Endothelial cell of hepatic sinusoid (primary cell): Measurements from ENCODE around the gene RRAS2.
"Not testable (repeated sequence)": the region's sequence is repeated elsewhere in the genome, so short reads cannot be mapped to it uniquely, and the experiment has no call there.

ENCODE experiments used
- in situ Hi-C: cut with HindIII; loops from 2 replicates; pipeline ENCODE4 v1.10.0; 2017; ENCODE audit warnings: low sequenced_read_pairs

The RRAS2 gene

DNA sequence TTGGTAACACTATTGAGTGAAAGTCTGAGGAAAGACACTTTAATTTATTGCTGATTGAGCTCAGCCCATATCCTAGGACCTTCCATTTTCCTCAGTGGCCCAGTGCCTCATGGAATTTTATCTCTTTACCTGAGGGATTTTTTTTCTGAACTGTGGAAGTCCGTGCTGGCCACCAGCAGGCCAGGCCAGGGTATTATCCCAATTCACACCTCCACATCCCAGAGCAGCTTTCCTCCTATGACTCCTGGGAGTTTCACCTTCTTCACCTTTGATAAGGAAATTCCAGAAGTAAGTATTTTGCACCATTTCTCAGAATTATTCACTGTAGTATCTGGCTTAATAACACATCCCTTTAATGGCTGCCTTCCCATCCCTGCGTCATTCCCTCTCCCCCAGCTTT, 13.0 kb upstream of the RRAS2 start:
- in situ Hi-C loops = no loop called here

GRCh38 chr11:14371249-14371648, 12.3 kb upstream of the RRAS2 start:
- in situ Hi-C loops = no loop called here

DNA sequence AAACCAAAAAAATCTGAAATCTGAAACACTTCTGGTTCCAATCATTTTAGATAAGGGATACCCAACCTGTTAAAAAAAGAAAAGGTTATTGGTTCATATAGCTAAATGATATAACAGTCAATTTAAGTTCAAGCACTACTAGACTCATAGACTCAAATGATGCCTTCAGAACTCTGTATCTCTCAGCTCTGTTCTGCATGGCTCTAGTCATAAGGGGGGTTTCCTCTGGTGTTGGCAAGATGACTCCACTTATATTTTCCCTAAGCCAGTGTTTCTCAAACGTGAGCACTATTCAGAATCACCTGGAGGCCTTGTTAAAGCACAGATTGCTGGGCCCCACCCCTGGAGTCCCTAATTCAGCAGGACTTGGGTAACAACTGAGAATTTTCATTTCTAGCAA, 11.5 kb upstream of the RRAS2 start:
- in situ Hi-C loops = no loop called here

DNA sequence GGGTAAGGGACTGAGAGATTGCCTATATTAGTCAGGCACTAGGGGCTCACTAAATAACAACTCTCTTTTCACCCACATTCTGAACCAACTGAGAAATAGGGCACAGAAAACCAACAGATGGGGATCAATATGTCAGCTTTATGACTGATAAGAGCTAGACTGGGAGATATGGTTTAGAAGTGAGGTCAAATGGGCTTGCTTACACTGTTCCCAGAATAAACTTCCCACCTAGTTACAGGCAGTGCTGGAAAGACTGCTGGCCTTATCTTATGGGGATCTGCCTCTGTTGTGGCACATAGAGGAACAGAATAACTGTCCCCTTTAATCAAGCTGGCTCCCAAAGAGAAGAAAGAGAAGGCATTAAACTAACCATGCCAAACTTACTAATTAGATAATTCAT, 10.6 kb upstream of the RRAS2 start:
- in situ Hi-C loops = loop anchor here (5.0 kb wide), 2 partner anchors 67 to 88 kb away; no protein-coding TSS in a partner anchor

GRCh38 chr11:14366936-14367335, 8.0 kb upstream of the RRAS2 start:
- in situ Hi-C loops = loop anchor here (5.0 kb wide), 2 partner anchors 65 to 90 kb away; no protein-coding TSS in a partner anchor

DNA sequence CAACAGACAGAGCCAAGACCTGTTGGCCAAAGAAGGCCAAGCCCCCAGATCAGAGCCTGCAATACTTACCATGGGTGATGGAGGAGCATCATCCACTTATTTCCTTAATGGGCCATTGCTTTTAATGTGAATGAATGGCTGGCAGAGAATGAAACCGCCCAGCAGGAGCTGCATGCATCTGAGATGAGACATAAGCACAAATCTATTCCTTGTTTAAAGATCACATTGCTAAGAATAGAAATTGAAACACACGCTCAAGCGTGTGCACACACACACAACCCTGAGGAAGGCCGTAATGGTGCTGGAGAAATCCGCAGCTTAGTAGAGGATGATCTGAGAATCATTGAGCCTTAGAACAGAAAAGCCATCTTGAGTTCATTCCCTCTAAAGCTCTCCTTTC, 5.3 kb upstream of the RRAS2 start:
- in situ Hi-C loops = no loop called here

- in situ Hi-C loops = no loop called here
Measured at GRCh38 chr11:14362611-14363010, 3.6 kb upstream of the RRAS2 start.

- in situ Hi-C loops = no loop called here
Measured at GRCh38 chr11:14361951-14362350, 3.0 kb upstream of the RRAS2 start.

- in situ Hi-C loops = no loop called here
Measured at GRCh38 chr11:14360976-14361375, 2.0 kb upstream of the RRAS2 start.

DNA sequence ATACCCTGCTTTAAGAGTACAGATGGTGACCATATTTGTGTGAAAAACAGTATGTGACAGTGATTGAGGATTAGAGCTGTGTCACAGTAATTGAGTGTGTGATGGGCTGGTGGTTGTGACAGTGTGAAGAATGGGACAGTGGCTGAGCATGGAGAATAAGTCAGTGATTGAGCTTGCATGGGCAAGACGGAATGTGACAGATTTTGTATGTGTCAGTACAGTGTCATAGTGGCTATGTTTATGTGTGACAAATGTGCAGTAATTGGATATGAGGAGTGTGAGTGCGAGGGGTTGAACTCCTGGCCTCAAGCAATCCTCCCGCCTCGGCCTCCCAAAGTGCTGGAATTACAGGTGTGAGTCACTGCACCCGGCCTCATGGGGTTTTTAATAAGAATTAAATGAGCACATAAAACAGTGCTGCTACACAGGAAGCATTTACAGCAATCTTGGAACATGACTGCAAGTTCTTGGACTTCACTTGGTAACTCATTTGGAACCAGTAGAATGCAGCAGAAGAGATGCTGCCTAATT, 583 bp upstream of the RRAS2 start:
- in situ Hi-C loops = no loop called here

DNA sequence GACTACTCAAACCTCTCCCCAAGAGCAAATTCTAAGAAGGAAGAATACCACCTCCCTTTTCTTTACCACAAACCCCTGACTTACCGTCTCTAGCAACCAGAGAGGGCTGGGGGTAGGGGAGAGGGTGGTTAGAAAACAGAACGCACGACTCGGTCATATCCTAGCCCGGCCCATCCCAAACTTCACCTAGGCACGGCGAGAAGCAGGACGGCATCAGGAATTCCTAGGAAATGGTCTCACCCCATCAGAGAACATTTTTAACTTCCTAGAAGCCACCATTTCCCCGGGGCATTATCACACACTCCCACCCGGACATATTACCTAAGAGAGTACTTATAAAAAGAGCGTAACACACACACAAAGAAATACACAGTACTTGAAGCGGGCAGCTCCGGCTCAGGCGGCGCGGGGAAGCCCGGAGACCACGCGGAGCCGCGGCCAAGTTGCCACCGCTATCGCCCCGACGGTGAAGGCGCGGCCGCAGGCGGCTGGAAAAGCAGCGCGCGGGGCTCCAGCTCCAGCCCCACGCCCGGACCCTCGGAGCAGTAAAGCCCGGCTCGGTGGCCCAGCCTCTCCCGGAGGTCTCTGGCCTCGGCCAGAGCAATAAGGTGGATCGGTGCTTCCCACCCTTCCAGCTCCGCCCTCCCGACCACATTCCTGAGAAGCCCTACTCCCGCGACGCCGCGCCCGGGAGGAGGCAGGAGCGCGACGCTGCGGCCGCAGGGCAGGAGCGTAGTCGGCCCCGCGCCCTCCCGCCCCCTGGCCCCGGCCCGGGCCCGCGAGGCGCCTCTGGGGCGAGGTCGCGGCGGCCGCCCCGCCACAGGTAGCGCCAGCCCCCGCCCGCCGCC, 878 bp downstream of the RRAS2 start:
- in situ Hi-C loops = no loop called here

GRCh38 chr11:14356342-14356741, 2.6 kb downstream of the RRAS2 start:
- in situ Hi-C loops = no loop called here

DNA sequence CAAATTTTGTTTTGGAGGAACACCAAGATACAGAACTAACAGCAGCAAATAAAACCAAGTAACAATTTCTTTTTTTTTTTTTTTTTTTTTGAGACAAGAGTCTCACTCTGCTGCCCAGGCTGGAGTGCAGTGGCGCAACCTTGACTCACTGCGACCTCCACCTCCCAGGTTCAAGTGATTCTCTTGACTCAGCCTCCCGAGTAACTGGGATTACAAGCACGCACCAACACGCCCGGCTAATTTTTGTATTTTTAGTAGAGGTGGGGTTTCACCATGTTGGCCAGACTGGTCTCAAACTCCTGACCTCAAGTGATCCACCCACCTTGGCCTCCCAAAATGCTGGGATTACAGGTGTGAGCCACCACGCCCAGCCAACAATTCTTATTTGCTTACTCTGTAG, 4.4 kb downstream of the RRAS2 start:
- in situ Hi-C loops = not testable (repeated sequence)

DNA sequence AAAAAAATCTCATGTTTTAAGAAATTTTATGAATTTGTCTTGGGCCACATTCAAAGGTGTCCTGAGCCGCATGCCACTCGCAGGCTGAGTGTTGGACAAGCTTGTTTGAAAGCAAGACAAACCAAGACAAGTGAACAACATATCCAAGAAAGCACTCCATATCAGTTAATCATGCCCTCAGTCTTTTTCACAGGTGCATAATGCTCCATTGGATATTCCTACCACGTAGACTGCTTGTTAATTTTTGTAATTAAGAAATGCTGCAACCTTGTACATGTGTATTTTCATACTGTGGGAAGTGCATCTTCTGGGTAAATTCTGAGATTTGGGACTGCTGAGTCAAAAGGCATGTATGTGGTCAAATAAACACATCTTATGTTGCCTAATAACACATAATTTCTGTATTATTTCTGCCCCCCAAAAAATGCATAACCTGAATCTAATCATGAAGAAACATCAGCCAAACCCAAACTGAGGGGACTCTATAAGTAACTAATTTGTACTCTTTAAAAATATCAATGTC, 8.2 kb downstream of the RRAS2 start:
- in situ Hi-C loops = no loop called here

DNA sequence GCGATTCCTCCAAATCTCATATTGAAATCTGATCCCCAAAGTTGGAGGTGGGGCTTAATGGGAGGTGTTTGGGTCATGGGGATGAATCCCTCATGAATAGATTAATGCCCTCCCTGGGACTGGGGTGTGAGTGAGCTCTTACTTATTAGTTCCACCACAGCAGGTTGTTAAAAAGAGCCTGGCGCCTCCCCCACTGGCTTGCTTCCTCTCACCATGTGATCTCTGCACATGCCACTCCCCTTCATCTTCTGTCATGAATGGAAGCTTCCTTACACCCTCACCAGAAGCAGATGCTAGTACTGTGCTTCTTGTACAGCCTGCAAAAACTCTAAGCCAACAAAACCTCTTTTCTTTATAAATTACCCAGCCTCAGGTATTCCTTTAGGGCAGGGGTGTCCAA, 8.8 kb downstream of the RRAS2 start:
- in situ Hi-C loops = no loop called here

- in situ Hi-C loops = no loop called here
Measured at GRCh38 chr11:14347991-14348390, 11.0 kb downstream of the RRAS2 start.

- in situ Hi-C loops = no loop called here
Measured at GRCh38 chr11:14347494-14347893, 11.5 kb downstream of the RRAS2 start.

- in situ Hi-C loops = no loop called here
Measured at GRCh38 chr11:14346303-14346955, 12.6 kb downstream of the RRAS2 start.

- in situ Hi-C loops = no loop called here
Measured at GRCh38 chr11:14345668-14346067, 13.3 kb downstream of the RRAS2 start.

GRCh38 chr11:14345016-14345415, 14.0 kb downstream of the RRAS2 start:
- in situ Hi-C loops = not testable (repeated sequence)

- in situ Hi-C loops = no loop called here
Measured at GRCh38 chr11:14342906-14343305, 16.1 kb downstream of the RRAS2 start.

DNA sequence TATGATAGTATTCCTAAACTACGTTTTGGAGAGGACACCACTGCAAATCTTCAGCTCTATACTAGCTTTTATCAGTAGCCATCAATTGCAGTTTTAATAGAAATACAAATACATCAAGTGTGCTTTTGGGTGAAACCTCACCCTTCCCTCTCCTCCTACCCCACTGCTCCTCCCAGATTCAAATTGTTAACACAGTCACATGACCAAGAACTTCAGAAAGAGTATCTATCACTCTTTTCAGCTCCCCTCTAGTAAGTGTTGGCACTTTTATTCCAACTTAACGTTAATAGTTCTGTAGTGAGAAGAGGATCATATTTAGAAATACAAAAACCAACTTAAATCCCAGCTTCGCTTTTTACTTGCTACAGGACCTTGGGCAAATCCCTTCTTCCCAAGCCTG, 17.0 kb downstream of the RRAS2 start:
- in situ Hi-C loops = no loop called here
